Stimulated activated CD4-positive, alpha-beta T cell treated with anti-CD3 and anti-CD28 coated beads, Interleukin-1b, Interleukin-23, amount 100 ng/mL, for 1 hour (primary cell): ENCODE measurements around the gene SPACA4.

Source experiments
- DNase-seq, 2 donors: peaks; one replicate each; pipeline ENCODE4 v3.0.0-alpha.2; 2020; ENCODE audit warnings: low read depth in 2 of 2

SPACA4 gene

DNA sequence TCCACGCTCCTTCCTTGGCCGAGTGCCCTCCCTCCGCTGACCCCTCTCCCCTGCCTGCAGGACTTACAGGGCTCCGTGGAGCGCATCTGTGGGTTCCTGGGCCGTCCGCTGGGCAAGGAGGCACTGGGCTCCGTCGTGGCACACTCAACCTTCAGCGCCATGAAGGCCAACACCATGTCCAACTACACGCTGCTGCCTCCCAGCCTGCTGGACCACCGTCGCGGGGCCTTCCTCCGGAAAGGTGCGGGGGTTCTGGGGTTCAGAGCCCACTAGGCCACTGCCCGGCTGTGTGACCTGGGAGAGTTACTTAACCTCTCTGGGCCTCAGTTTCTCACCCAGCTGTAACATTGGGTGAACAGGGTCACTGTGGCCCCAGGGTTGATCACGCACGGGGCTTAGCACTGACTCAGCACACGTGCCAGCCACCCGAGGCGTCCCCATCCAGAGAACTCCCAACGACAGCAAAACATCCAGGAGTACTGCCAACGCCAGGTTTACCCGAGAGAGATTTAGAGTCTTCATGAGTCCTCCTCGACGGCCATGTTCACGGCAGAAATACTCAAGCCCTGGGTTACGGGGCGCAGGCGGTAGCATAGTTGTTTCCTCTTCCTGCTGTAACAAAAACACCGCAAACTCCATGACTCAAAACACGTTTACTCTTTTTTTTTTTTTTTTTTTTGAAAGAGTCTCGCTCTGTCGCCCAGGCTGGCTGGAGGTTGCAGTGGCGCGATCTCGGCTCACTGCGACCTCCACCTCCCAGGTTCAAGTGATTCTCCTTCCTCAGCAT lies 9.7 kb upstream of the SPACA4 start:
- DNase-seq: no peak

DNA sequence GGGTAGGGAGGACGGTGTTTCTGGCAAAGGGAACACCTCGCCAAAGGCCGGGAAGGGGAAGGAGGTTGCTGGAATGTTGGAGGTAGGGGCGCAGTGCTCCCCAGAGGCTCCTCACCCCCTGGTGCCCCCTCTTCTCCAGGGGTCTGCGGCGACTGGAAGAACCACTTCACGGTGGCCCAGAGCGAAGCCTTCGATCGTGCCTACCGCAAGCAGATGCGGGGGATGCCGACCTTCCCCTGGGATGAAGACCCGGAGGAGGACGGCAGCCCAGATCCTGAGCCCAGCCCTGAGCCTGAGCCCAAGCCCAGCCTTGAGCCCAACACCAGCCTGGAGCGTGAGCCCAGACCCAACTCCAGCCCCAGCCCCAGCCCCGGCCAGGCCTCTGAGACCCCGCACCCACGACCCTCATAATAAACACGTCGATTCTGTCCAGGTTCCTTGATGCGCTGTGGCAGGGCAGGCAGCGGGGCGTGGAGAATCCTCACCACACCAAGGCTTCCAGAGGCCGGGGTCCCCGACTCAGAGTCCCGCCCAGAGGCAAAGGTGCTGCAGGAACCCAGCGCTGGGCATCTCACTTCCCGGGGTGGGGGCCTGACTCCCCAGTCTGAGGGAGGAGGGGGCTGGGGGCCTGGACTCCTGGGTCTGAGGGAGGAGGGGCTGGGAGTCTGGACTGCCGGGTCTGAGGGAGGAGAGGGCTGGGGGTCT lies 7.4 kb upstream of the SPACA4 start:
- no peak for DNase-seq

DNA sequence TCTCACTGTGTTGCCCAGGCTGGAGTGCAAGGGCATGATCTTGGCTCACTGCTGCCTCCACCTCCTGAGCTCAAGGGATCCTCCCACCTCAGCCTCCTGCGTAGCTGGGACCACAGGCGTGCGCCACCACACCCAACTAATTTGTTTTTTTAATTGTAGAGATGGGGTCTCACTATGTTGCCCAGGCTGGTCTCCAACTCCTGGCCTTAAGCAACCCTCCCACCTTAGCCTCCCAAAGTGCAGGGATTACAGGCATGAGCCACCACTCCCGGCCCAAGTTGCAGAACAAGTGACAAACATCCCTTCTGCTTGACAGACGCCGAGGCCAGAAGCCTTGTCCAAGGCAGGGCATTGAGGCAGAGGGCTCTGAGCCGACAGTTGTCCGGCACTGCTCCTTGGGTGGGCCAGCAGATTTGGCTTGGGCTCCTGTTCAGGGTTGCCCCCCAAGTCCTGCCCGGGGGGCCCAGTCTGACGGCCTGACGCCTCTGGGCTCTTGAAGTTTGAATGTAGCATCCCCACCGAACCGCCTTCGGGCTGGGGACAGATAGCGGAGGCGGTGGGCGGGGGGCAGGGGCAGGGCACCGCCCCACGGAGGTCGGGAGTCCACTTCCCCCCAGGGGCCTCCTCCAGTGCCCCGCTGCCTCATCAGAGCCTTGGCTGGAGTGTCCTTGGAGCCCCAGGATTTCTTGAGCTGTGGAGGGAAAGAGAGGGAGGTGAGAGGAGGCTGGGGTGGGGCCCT lies 5.7 kb upstream of the SPACA4 start:
- no peak for DNase-seq

DNA sequence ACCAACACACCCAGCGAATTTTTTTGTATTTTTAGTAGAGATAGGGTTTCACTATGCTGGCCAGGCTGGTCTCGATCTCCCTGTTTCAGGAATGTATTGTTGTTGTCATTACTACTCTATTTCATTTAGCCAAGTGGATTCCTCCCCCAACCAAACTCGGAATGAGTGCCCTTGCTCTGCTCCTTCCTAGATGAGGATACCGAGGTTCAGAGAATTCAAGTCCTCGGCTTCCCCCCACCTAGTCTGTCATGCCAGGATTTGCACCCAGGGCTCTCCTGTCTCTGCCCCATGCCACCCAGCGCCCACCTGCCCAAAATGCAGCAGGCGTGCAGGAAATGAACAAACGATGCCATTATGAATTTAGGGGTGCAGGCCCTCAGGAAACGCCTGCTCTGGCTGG lies 3.5 kb upstream of the SPACA4 start:
- DNase-seq: no peak

DNA sequence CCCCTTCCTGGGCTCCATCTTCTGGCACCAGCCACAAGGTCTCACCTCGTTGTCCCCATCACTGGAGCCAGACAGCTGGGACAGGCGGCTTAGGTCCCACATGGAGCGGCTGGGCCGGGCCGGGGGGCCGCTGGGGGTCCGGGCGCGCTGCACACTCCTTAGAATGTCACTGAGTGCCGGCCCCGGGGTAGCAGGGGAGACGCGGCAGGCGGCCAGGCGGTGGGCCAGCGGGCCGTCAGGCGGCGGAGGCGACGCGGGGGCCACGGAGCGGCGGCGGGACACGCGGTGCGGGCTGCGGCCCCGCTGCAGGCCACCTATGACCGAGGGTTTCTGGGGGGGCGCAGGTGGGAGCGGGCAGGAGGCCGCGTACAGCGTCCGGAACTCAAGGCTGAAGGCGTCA lies 3.1 kb upstream of the SPACA4 start:
- DNase-seq: no peak

DNA sequence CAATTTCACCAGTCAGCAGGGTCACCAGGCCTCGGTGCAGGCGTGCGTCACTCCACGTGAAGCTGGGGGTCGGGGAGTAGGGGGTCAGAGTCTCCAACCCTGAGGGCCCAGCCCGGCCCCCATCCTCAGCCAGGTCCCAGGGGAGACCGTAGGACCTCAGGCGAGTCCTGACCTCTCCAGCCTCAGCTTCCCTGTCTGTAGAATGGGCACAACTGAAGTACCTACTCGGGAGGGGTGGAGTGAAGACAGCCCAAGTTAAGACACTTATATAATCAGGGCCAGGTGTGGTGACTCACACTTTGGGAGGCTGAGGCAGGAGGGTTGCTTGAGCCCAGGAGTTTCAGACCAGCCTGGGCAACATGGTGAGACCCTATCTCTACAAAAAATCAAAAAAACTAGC lies 2.7 kb upstream of the SPACA4 start:
- no peak for DNase-seq

DNA sequence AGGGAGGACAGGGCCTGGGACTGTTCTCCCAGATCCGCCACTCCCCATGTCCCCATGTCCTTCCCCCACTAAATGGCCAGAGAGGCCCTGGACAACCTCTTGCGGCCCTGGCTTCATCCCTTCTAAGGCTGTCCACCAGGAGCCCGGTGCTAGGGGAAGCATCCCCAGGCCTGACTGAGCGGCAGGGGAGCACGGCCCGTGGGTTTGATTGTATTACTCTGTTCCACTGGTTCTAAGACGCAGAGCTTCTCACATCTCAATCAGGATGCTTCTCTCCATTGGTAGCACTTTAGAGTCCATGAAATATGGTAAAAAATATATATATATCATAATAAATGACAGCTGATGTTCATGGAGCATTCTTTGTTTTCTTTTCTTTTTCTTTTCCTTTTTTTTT lies 815 bp downstream of the SPACA4 start:
- no peak for DNase-seq

DNA sequence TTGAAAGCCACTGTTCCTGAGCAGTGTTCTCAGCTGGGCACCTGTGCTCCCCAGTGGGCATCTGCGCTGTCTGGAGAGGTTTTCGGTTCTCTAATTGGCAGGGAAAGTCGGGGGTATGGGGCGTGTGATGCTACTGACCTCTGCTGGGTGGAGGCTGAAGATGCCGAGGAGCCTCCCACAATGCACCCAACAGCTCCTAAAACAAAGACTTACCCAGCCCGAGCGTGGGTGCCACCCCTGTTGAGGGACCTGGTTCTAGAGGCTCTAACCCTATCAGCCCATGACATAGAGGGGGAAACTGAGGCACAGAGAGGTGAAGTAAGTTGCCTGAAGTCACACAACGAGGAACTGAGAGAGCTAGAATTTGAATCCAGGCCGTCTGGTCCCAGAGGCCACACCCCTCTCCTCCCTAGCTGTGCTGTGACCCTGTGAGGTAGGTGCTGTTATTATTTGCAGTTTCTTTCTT lies 2.3 kb downstream of the SPACA4 start:
- DNase-seq: no peak

DNA sequence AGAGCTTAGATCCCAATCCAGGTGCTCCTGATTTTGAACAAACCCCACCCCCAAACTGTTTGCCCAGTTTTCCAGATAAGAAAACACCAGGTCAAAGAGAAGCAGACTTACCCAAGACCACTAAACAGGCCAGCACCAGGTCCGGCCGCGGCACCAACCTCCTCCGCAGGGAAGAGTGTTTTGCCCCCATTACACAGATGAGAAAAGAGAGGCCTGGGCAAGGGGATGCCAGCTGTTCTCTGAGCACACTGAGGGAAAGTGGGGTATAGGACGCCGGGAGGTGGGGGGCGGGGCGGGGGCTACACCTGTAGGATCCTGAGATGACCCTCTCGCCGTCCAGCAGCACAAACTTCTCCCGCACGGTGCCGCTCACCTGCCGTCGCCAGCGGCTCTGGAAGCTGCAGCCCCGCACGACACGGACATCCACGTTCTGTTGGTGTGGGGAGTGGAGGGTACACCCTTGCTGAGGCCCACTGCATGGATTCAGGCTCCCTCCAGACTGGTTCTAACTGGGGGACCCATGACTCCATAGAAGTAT lies 3.1 kb downstream of the SPACA4 start:
- no peak for DNase-seq

DNA sequence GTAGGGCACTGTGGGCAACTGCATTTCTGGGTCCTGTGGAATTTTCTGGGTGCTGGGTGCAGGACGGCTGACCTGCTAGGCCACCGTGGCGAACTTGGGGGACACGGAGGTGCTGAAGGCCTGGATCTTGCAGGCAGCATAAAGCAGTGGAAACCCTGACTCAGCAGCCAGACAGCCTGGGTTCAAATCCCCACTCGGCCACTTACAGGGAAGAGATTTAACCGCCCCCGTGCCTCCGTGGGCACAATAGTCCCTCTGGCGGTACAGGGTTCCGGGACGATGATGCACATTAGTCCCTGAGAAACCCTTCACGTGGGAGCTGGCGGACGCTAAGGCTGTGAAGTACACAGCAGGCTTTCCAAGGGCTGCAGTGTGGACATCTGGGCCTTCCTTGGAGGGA lies 5.3 kb downstream of the SPACA4 start:
- no peak for DNase-seq

DNA sequence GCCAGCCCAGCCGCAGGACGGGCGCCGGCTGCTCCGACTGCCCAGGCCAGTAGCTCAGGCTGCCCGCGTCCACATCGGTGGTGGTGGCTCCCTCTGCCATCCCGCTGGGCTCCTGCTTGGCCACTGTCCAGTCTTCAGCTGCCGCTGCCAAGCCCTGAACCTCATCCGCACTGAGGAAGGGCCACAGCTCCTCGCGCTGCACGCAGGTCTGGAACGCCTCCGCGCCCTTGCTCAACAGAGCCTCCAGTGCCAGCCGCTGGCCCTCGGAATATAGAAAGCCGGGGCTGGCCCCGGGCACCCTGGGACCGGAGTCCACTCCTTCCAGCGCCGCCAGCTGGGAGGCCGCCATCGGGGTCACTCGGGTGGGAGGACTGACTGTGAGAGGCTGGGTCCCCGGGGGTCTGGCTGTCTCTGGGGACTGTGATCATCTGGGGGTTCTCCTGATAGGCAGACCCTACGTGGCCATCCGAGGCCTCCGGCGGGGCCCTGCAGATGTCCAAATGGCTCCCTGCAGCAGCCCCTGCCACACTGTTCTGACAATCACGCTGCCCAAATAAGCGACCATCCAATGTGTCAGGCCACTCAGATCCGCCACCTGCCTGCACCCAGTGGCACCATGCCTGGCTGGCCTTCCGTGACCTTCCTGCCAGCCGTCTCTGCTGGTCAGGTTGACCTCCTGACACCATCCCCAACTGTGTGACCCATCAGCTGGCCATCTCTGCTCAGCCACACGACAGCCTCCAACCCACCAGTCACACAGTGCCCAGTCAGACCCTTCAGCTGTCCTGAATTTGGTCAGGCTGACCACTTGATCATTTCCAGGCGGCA lies 6.7 kb downstream of the SPACA4 start:
- DNase-seq: no peak

DNA sequence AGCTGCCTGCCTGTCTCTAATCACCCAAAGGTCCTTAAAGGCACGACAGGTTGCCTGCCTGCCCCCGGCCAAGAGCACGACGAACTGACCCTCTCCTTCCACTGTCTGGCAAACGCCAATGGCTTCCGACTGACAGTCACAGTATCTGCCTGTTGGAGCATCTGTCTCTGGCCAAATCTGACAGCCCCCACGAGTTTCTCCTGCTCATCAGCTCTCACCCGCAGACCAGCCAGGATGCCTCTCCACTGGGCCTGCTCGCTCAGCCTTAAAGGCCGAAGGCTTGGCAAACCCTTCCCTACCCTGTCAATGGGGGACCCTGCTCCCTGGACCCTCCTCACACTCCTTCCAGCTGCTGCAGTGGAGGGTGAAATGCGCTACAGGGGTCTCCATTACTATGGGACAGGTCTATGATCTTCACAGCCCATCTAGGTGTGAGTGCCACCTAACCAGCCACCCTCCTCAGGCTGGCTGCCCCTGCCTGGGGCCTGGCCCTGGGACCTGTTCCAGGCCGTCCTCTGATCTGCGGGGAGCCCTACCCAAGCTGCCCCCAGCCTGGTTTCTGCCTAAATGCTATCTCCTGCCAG lies 7.4 kb downstream of the SPACA4 start:
- no peak for DNase-seq

DNA sequence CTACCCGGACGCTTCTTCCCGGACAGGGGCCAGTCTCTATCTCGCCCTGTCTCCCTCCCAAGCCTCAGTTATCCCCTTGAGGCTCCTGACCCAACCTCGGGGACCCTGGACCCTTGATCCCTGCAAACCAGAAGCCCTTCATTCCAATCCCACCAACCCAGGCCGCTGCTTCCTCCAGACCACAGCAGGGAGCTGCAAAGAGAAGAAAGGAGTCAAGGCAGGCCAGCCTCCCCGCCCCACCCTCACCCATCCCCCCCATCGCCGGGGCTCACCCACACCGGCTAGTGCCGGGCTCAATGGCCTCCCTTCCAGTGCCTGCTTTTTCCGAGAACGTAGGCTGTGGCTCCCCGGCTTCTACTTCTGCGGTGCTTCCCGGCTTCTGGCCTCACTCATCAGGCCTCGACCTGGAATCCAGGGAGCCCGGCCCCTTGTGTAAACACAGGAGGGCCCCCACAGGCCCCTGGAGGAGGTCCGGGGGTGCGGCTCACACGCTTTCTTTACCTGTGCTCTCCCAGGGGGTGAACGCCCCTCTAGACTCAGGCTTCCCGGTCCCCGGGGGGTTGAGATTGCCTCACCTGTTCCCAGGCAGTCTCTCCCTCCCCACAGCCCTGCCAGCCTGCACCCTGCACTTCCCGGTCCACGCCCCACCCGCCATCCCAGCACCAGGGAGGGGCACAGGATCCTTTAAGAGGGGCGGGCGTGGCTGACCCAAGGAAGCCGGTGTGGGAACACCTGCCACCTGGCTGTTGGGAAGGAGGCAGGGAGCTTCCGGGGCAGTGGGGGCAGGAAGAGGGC lies 8.1 kb downstream of the SPACA4 start, which contains the start of gene FAM83E:
TSS of gene FAM83E (minus strand) at position 641 of the 795 bp plus-strand sequence. CDS start 1,704 bp downstream, outside the sequence.
- no peak for DNase-seq

DNA sequence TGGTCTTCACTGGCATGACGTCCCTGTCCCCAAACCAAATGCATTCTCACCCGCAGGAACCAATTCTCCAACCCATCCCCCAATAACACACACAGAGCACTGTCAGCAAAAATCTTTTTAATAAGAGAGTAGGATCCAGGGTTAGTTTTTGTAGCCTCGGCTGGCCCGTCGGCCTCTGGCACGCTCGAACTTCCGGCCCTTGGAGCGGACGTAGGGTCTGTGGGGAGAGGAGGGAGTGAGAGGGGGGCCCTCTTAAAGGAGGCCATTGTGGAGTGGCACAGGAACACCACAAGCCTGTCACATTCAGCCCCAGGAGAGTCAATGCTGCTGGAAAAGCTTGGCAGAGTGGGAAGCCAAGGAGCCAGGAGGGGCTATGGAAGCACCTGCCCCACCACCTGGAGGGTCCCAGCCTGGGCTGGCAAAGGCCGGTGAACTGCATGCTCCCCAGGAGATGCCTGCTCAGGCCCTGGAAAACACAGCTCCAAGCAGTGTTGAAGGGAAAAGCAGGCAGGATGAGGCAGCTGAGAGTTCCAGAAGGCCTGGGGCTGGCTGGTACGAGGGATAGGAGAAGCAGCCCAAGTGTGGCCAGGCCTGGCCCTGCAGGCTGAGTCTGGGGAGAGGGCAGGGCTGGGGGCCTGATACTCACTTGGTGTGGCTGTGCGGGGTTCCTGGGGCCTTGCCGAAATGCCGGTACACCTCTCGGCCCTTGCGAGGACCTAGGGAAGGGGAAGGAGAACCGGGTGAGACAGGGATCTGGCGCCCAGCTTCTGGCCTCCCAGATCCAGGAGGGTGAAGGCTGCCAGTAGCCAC lies 8.9 kb downstream of the SPACA4 start:
- no peak for DNase-seq

DNA sequence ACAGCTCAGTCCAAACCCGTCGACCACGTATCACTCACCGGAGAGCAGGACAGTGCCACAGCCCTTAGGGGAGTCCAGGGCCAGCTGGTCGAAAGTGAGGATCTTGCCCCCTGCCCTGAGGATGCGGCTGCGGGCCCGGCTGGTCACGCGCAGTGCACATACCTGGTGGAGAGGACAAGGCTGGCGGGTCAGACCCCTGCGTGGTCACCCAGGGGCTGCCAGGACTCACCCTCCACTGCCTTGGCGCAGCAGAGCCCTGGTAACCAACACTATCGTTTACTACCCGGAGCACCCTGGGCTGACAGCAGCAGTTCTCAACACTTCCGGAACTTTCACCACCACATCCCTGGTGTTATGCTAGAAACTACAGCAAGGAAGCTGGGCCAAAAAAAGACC lies 9.5 kb downstream of the SPACA4 start:
- no peak for DNase-seq

DNA sequence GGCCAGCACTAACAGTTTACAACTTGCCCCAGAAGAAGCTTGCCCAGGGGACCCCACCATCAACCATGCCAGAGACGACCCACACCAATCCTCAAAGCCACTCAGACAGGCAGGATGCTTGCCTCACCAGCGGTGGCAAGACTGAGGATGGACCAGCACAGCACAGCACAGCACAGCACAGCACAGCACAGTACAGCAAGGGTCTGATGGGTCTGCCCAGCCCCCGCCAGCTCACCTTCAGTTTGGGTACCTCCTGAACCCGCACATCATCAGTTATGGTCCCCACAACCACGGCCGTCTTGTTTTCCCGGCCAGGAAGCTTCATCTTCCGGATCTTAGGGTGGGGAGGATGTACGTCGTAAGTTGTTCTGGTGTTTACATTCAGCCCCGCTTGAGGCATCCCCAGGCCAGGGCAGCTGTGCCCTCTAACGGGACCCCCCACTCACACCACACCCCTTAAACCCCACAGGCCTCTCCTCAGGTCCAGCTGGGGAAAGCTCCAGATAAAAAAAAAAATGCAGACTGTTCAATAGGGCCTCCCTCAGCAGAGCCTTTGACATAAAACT lies 10.0 kb downstream of the SPACA4 start:
- no peak for DNase-seq

DNA sequence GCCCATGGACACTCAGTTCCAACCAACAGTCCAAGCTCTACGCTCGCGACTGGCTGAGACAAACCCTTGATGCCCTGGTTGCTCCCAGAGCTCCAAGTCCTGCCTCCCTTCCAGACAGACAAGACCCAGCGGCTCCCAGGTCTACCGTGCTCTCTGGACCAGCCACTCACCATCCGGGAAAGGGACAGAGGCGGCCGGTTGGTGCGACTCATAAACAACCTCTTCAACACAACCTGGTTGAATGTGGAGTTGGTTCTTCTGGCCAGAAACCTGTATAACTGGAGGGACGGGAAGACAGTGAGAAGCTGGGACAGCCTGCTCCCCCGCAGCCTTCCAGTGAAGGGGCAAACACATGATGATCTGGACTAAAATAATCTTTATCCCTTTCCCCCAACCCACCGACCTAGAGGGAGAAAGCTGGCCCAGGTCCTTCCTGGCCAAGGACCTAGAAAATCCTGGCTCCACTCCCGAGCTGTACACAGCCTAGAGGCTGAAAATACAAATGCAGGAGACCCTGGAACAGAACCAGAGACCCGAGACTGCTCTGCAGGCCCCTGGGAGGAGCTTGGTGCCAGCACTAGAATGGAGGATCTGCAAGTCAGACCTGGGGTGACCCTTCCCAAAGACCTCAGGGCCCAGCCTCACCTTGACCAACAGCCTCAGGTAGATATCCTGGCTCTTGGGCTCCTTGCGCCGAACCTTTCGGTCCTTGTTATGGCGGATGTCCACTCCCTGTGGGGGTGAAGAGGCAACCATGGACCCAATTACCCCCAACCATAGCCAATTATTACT lies 10.8 kb downstream of the SPACA4 start:
- no peak for DNase-seq

DNA sequence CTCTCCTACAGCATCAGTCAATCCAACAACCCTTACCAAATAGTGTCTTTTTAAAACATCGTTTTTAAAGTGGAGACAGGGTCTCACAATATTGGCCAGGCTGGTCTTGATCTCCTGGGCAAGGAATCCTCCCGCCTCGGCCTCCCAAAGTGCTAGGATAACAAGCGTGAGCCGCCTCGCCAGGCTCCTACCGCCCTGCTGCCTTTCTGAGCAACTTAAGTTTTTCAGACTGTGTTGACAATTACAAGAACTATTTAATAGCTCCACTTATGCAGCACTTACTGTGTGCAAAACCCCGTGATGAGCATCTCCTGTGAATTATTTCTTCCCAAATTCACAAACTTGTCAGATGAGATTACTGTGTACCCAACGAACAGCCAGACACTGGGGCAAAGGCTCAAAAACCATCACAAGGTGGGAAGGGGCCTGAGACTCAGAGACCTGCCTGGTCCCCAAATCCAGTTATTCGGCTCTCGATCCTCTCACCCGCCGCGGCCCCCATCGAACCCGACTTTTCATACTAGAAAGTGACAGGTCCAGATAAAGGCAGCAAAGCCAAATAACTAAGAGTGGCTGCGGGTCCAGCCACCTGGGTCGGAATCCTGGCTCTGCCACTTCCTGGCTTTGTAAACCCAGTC lies 11.9 kb downstream of the SPACA4 start:
- no peak for DNase-seq
